Activated B cell treated with CpG ODN at 0.5 μM for 24 hours (primary cell): Measurements from ENCODE around the gene RPS6KA4. TPM values are rescaled to one million over a fixed set of nuclear protein-coding genes. Genes with fewer than 3 reads are reported as not detected.
A peak's percentile ranks its signal among the peaks of the same experiment; 100 is the strongest.

ENCODE experiments used
- ATAC-seq: fragments of 200-7000 bp; cut with Tn5 transposase; one replicate; pipeline ENCODE4 v1.10.0; 2021; ENCODE audit warnings: low read depth, mild to moderate bottlenecking, moderate library complexity
- CTCF ChIA-PET: fragments of 350-600 bp; sonication (Branson Sonifier 250); formaldehyde crosslinking; loops from one replicate; lab custom pipeline; 2021; ENCODE audit warnings: antibody characterized with exemption; lab: Charles Lee
- POLR2A ChIA-PET: fragments of 350-600 bp; sonication (Branson Sonifier 250); formaldehyde crosslinking; loops from one replicate; lab custom pipeline; 2021; ENCODE audit warnings: antibody characterized with exemption; lab: Charles Lee
- DNase-seq: peaks from one replicate; pipeline ENCODE4 v3.0.0; 2022
- H3K27ac Mint-ChIP-seq: one replicate; pipeline ENCODE4 v1.8.0; 2020; ENCODE audit warnings: mixed read lengths
- H3K27me3 Mint-ChIP-seq: one replicate; pipeline ENCODE4 v1.8.0; 2021; ENCODE audit warnings: mixed read lengths
- H3K36me3 Mint-ChIP-seq: one replicate; pipeline ENCODE4 v1.8.0; 2021; ENCODE audit warnings: low read depth, mixed read lengths
- H3K4me1 Mint-ChIP-seq: one replicate; pipeline ENCODE4 v1.8.0; 2021; ENCODE audit warnings: mixed read lengths
- H3K4me3 Mint-ChIP-seq: one replicate; pipeline ENCODE4 v1.8.0; 2020; ENCODE audit warnings: mild to moderate bottlenecking, mixed read lengths
- H3K9me3 Mint-ChIP-seq: one replicate; pipeline ENCODE4 v1.8.0; 2020; ENCODE audit warnings: mixed read lengths
- CTCF ChIP-seq: fragments of 200-600 bp; IDR thresholded peaks from one replicate; pipeline ENCODE4 v1.8.0; 2022; ENCODE audit warnings: antibody characterized with exemption, mild to moderate bottlenecking
- intact Hi-C: fragments of 100-400 bp; cut with micrococcal nuclease; formaldehyde crosslinking; loops from one replicate; pipeline ENCODE4 v1.15.1; 2024
- total RNA-seq: library from RNA; stranded (reverse); gene quantifications from 2 replicates; pipeline ENCODE4 v1.2.3, GENCODE V29; 2022

RPS6KA4 gene
- total RNA-seq = 18.0 and 22.6 TPM in 2 replicates

DNA sequence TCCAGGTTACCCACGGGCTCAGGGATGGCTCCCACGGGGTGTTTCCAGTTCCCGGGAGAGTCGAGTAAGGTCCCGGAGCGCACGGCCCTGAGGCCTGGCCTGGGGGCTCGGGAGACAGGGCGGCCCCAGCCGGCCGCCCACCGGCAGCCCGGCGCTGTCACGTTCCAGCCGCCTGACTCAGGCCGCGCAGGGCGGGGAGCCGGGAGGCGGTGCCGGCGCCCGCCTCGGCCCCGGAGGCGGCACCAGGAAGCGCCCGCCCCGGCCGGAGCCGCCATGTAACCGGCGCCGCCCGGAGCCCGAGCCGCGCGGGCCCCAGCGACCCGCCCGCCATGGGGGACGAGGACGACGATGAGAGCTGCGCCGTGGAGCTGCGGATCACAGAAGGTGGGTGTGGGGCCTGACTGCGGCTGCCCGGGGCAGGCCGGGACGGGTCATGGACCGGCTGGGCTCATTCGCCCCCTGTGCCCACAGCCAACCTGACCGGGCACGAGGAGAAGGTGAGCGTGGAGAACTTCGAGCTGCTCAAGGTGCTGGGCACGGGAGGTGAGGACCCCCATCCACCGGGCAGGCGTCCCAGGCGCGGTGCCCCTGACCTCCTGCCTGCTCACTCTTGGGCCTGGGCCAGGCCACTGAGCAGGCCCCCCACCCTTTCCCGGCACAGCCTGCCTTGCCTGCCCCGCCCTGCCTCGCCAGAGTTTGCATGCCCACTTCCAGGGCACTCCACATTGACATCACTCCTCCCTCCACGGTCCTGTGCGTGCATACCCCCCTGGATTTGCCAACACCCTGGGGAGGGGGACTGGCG lies at the start of gene RPS6KA4:
Gene RPS6KA4, plus strand, starts transcription at position 256 of the 805 bp plus-strand sequence. Its CDS starts 74 bp downstream, at position 330.
- no peaks in the 10 kb centered on the region for H3K27me3 Mint-ChIP-seq
- H3K4me3 Mint-ChIP-seq = peak within 1 kb of the TSS; percentile 82
- peak; percentile 55 for DNase-seq
- ChIA-PET CTCF (interaction anchor here (0.7 to 2.2 kb wide), 7 partner anchors 18 to 384 kb away, joined by 3 to 10 read pairs (median 4); partner anchors contain the start of genes ESRRA, PRDX5 and TRMT112), POLR2A (interaction anchor here (0.6 to 2.8 kb wide), 6 partner anchors 17 to 55 kb away, joined by 3 to 19 read pairs (median 3); partner anchors contain the start of genes PRDX5 and TRMT112)
- ATAC-seq = peak; percentile 72
- no peaks in the 10 kb centered on the region for H3K9me3 Mint-ChIP-seq
- intact Hi-C loops = loop anchor here (1.0 to 5.0 kb wide), 3 partner anchors 24 to 88 kb away; partner anchors contain the start of gene PRDX5
- peak within 1 kb of the TSS; percentile 53 for H3K27ac Mint-ChIP-seq
- H3K4me1 Mint-ChIP-seq = peaks cover 47% of the 10 kb centered on the region
- no peak for TF ChIP-seq CTCF
- H3K36me3 Mint-ChIP-seq = peaks cover 40% of the 10 kb centered on the region

GRCh38 chr11:64312947-64313346 lies 46.0 kb upstream of the RPS6KA4 start:
- Mint-ChIP-seq H3K27ac (peak overlapping the region; percentile 6), H3K9me3 (no peaks in the 10 kb centered on the region), H3K36me3 (peaks cover 44% of the 10 kb centered on the region), H3K4me1 (peaks cover 15% of the 10 kb centered on the region), H3K27me3 (no peaks in the 10 kb centered on the region), H3K4me3 (no peak overlapping the region)
- no peak for DNase-seq
- CTCF ChIA-PET = interaction anchor here (2.3 kb wide), 1 partner anchor 42 kb away, joined by 10 read pairs; no protein-coding TSS in a partner anchor
- no peak for ATAC-seq
- POLR2A ChIA-PET = no interaction called here
- TF ChIP-seq CTCF = no peak
- intact Hi-C loops = no loop called here

GRCh38 chr11:64313491-64314145 lies 45.3 kb upstream of the RPS6KA4 start:
- H3K9me3 Mint-ChIP-seq = no peaks in the 10 kb centered on the region
- ATAC-seq (no peak), DNase-seq (no peak)
- TF ChIP-seq CTCF = no peak
- ChIA-PET POLR2A (no interaction called here), CTCF (interaction anchor here (0.7 to 2.3 kb wide), 2 partner anchors 8 to 41 kb away, joined by 3 to 10 read pairs; partner anchors contain the start of gene ESRRA)
- H3K4me3 Mint-ChIP-seq = no peak overlapping the region
- intact Hi-C loops = no loop called here
- H3K4me1 Mint-ChIP-seq = peaks cover 19% of the 10 kb centered on the region
- H3K36me3 Mint-ChIP-seq = peaks cover 46% of the 10 kb centered on the region
- no peak overlapping the region for H3K27ac Mint-ChIP-seq
- no peaks in the 10 kb centered on the region for H3K27me3 Mint-ChIP-seq

GRCh38 chr11:64314146-64314804 lies 44.7 kb upstream of the RPS6KA4 start:
- H3K4me3 Mint-ChIP-seq = no peak overlapping the region
- H3K27me3 Mint-ChIP-seq = no peaks in the 10 kb centered on the region
- no peak for DNase-seq
- no peak for TF ChIP-seq CTCF
- ATAC-seq = no peak
- no peak overlapping the region for H3K27ac Mint-ChIP-seq
- no peaks in the 10 kb centered on the region for H3K9me3 Mint-ChIP-seq
- intact Hi-C loops = no loop called here
- peaks cover 25% of the 10 kb centered on the region for H3K4me1 Mint-ChIP-seq
- CTCF ChIA-PET = interaction anchor here (0.7 to 2.3 kb wide), 2 partner anchors 9 to 41 kb away, joined by 3 to 10 read pairs; partner anchors contain the start of gene ESRRA
- H3K36me3 Mint-ChIP-seq = peaks cover 46% of the 10 kb centered on the region
- POLR2A ChIA-PET = no interaction called here
